Peyer's patch (tissue), 4 donors: ENCODE results near the gene PPARA. TPM values are rescaled to one million over a fixed set of nuclear protein-coding genes. Genes with fewer than 3 reads are reported as not detected.

Source experiments
- DNase-seq, 3 donors: peaks; one replicate each; pipeline ENCODE4 v3.0.0-alpha.2; 2017 to 2019
- H3K27ac ChIP-seq, 4 donors: fragments of 200-600 bp; sonication (generic); one replicate each; pipeline ENCODE4 v1.5.1; 2016 to 2019
- H3K27me3 ChIP-seq, 2 donors: fragments of 200-600 bp; sonication (generic); one replicate each; pipeline ENCODE4 v1.5.1; 2019
- H3K36me3 ChIP-seq, 3 donors: fragments of 200-600 bp; sonication (generic); one replicate each; pipeline ENCODE4 v1.5.1; 2016 to 2019
- H3K4me1 ChIP-seq, 4 donors: fragments of 200-600 bp; sonication (generic); one replicate each; pipeline ENCODE4 v1.5.1; 2016 to 2019
- H3K4me3 ChIP-seq, 4 donors: fragments of 200-600 bp; sonication (generic); 1 replicate in 3 of 4; 2 replicates in 1 of 4; pipeline ENCODE4 v1.5.1; 2016 to 2019; ENCODE audit warnings: mild to moderate bottlenecking in 1 of 4
- H3K9me3 ChIP-seq, 4 donors: fragments of 200-600 bp; sonication (generic); one replicate each; pipeline ENCODE4 v1.5.1; 2016 to 2019; ENCODE audit warnings: mild to moderate bottlenecking in 1 of 4
- POLR2A ChIP-seq, 2 donors: fragments of 450-650 bp; IDR thresholded peaks; one replicate each; pipeline ENCODE4 v1.5.1; 2017; ENCODE audit warnings: antibody characterized with exemption in 2 of 2, mild to moderate bottlenecking in 2 of 2, moderate library complexity in 2 of 2
- total RNA-seq, 4 donors: library from RNA; depleted of rRNA; stranded (reverse); fragments of >200 nt; gene quantifications; one replicate each; pipeline ENCODE4 v1.1.0, GENCODE V29; 2016
- TF ChIP-seq, protein P1 (sequence below), 6 experiments: fragments of 450-650 bp in 4 of 6; fragments of 200-600 bp in 2 of 6; sonication (generic) in 1 of 6; IDR thresholded peaks; one replicate each; pipeline ENCODE4 v1.5.1; 2017 to 2019; ENCODE audit warnings: antibody characterized with exemption in 6 of 6, mild to moderate bottlenecking in 3 of 6, moderate library complexity in 1 of 6

PPARA gene
- total RNA-seq, 4 donors from 2014 or later: 21.5 to 231 (median 189) TPM

DNA sequence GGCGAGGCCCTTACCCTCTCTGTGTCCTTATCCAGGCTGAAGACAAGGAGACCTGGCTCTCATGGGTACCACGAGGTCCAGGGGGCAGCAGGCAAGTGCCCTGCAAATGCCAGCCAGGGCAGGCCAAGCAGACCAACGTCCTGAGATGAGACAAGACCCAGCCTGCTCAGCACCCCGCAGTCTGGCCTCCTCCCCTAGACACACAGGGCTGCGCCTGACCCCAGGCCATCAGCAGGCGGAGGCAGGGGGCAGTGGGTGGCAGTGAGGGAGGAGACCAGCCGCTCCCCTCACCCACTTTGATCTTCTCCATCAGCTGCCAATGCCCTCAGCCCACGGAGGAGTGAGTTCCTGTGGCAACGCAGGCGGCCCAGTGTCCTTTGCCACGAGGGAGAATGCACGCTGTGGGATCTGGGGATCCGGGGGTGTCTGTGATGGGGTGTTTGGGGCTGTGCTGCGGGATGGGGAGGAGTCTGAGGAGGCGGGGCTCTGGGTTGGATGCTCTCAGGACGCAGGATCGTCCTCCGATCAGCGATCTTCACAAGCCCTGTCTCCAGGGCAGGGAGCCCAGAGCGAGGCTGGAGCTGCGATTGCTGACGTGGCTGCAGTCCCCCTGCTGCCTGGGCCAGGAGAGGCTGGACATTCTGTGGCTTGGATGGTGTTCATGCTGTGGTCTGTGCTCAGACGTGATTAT lies 30.5 kb upstream of the PPARA start:
- peaks cover 0 to 26% (median 7%) of the 10 kb centered on the region in 4 donors for H3K4me1 ChIP-seq
- no peak for TF ChIP-seq POLR2A (IDR thresholded peaks at IDR 0.05)
- TF ChIP-seq, protein P1, sequence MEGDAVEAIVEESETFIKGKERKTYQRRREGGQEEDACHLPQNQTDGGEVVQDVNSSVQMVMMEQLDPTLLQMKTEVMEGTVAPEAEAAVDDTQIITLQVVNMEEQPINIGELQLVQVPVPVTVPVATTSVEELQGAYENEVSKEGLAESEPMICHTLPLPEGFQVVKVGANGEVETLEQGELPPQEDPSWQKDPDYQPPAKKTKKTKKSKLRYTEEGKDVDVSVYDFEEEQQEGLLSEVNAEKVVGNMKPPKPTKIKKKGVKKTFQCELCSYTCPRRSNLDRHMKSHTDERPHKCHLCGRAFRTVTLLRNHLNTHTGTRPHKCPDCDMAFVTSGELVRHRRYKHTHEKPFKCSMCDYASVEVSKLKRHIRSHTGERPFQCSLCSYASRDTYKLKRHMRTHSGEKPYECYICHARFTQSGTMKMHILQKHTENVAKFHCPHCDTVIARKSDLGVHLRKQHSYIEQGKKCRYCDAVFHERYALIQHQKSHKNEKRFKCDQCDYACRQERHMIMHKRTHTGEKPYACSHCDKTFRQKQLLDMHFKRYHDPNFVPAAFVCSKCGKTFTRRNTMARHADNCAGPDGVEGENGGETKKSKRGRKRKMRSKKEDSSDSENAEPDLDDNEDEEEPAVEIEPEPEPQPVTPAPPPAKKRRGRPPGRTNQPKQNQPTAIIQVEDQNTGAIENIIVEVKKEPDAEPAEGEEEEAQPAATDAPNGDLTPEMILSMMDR (IDR thresholded peaks at IDR 0.05): no peak
- no peaks in the 10 kb centered on the region for H3K27me3 ChIP-seq
- H3K36me3 ChIP-seq: no peaks in the 10 kb centered on the region
- no peak for DNase-seq
- H3K27ac ChIP-seq: peak overlapping the region in 1 of 4 donors; percentile 10
- H3K9me3 ChIP-seq: no peaks in the 10 kb centered on the region
- H3K4me3 ChIP-seq: no peak overlapping the region

DNA sequence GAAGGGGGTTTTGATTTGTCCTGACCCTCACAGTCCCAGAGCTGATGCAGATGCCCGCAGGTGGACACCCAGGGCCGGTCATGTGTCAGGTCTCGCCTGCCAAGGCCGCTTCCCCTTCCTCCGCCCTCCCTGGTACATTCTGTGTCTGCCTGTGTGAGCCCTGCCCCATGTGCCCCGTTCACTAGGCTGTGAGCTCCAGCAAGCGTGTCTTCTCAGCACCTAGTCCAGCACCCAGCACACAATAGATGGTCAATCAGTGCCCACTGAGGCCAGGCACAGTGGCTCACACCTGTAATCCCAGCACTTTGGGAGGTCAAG lies 29.9 kb upstream of the PPARA start:
- no peaks in the 10 kb centered on the region for H3K9me3 ChIP-seq
- peaks cover 0 to 21% (median 7%) of the 10 kb centered on the region in 4 donors for H3K4me1 ChIP-seq
- DNase-seq: no peak
- TF ChIP-seq, protein P1 (IDR thresholded peaks at IDR 0.05): no peak
- TF ChIP-seq POLR2A (IDR thresholded peaks at IDR 0.05): no peak
- H3K4me3 ChIP-seq: no peak overlapping the region
- no peaks in the 10 kb centered on the region for H3K36me3 ChIP-seq
- peak overlapping the region in 1 of 4 donors; percentile 9 for H3K27ac ChIP-seq
- no peaks in the 10 kb centered on the region for H3K27me3 ChIP-seq

DNA sequence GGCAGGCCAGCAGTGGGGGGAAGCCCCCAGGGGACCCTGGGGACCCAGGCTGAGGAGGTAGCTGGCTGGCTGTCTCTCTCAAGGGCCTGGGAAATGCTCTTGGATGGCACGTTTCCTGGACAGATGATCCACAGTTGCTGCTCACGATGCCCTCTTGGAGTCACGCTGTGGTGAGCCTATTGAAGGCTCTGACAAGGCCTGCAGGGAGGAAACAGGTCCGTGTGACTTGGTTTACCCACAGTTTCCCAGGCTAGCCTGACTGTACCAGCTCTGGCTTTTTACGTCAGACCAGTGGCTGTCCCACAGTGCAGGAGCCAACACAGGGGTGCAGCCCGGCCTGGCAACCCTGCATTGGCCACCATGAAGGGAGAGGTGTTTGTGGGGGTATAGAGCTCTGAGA lies 29.2 kb upstream of the PPARA start:
- no peak overlapping the region for H3K4me3 ChIP-seq
- DNase-seq: no peak
- no peaks in the 10 kb centered on the region for H3K9me3 ChIP-seq
- no peak overlapping the region for H3K27ac ChIP-seq
- peaks cover 3 to 19% (median 7%) of the 10 kb centered on the region in 4 donors for H3K4me1 ChIP-seq
- no peak for TF ChIP-seq POLR2A (IDR thresholded peaks at IDR 0.05)
- TF ChIP-seq, protein P1 (IDR thresholded peaks at IDR 0.05): no peak
- no peaks in the 10 kb centered on the region for H3K27me3 ChIP-seq
- H3K36me3 ChIP-seq: no peaks in the 10 kb centered on the region

DNA sequence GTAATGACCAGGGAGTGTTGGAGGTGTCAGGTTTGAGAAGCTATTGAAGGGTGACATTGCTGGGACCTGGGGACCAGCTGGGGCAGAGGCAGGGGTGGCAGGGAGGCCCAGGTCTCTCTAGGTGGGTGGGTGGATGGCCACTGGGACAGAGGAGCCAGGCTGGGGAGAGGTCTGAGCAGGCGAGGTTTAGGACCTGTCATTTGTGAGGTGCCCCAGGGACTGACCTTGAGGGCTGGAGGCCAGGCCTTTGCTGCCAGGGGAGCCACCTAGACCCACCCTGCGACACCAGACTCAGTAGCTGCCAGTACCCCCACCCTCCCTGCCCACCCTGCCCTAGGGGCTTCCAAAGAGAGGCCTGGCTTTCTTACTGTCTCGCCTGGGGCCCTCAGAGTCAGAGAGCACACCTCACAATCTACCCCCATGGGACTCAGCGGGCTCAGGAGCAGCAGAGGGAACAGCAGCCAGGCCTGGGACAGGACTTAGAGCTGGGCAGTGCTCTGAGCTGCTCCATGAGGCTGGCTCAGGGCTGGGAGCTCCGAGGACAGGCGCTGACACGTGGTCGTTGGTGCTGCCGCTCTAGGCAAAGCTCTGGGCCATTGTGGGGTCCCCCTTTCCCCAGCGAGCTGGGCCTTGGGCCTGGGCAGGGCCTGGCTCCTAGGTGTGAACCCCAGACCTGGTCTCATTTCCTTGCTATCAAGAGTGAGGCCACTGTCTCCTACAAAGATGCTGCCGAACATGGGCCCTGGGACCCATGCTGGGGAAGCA lies 28.6 kb upstream of the PPARA start:
- TF ChIP-seq POLR2A (IDR thresholded peaks at IDR 0.05): no peak
- TF ChIP-seq, protein P1 (IDR thresholded peaks at IDR 0.05): no peak
- no peaks in the 10 kb centered on the region for H3K27me3 ChIP-seq
- H3K36me3 ChIP-seq: no peaks in the 10 kb centered on the region
- no peak overlapping the region for H3K4me3 ChIP-seq
- no peak for DNase-seq
- no peaks in the 10 kb centered on the region for H3K9me3 ChIP-seq
- H3K27ac ChIP-seq: no peak overlapping the region
- H3K4me1 ChIP-seq: peaks cover 3 to 14% (median 5%) of the 10 kb centered on the region in 4 donors

DNA sequence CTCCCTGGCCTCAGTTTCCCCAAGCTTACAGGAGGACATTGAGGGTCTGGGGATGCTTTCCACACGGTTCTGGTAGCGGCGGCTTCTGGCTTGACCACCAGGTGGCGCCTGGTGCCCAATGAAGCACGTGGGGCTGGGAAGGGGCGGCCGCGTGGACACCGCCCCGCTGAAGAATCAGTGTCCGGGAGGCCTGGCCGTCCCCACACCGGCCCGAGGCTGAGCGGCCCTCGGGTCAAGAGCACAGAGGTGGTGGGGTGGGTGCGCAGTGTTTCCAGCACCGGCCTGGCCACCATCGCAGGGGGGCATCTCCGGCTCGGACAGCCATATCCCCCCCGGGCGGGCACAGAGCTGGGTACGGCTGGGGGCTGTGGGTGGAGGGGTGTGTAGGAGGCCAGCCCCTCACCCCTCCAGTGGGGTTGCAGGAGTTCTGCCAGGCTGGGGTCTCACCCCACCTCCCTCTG lies 27.8 kb upstream of the PPARA start:
- H3K27me3 ChIP-seq: no peaks in the 10 kb centered on the region
- TF ChIP-seq, protein P1 (IDR thresholded peaks at IDR 0.05): peak; percentile 84 to 96 (median 93)
- no peak for TF ChIP-seq POLR2A (IDR thresholded peaks at IDR 0.05)
- DNase-seq: peak; percentile 74 to 90 (median 85)
- no peaks in the 10 kb centered on the region for H3K36me3 ChIP-seq
- no peak overlapping the region for H3K27ac ChIP-seq
- H3K4me3 ChIP-seq: no peak overlapping the region
- no peaks in the 10 kb centered on the region for H3K9me3 ChIP-seq
- H3K4me1 ChIP-seq: peaks cover 0 to 12% (median 4%) of the 10 kb centered on the region in 4 donors
